IMR-90 (cell line): ENCODE data around the gene STK36. TPM values are rescaled to one million over a fixed set of nuclear protein-coding genes. Genes with fewer than 3 reads are reported as not detected.

Experiments
- ATAC-seq: fragments of 200-7000 bp; cut with Tn5 transposase; 2 replicates; pipeline ENCODE4 v1.9.1; 2020; ENCODE audit warnings: low read depth, mild to moderate bottlenecking, moderate library complexity
- BruUV-seq: library from RNA; stranded (reverse); fragments of 400-500 nt; replicated peaks from 2 replicates; lab custom pipeline; 2021; lab: Mats Ljungman, UMichigan
- CTCF ChIA-PET: fragments of 300-600 bp; formaldehyde crosslinking; extraction: SDS; loops from one replicate; lab custom pipeline; 2021; ENCODE audit warnings: antibody characterized with exemption; lab: Yijun Ruan, JAX
- POLR2A ChIA-PET: fragments of 300-600 bp; sonication (Branson Sonifier 250); formaldehyde crosslinking; loops from one replicate; lab custom pipeline; 2022; ENCODE audit warnings: antibody characterized with exemption; ENCODE audit not compliant: unreplicated experiment; lab: Charles Lee
- DNase-seq: peaks from one replicate; pipeline ENCODE4 v3.0.0; 2013
- H2AFZ ChIP-seq: replicated peaks from 2 replicates; pipeline ENCODE3; 2013; ENCODE audit warnings: low read length, mild to moderate bottlenecking; ENCODE audit not compliant: poor library complexity
- H2AK5ac ChIP-seq: 2 replicates; pipeline ENCODE4 v1.6.1; 2013; ENCODE audit warnings: low read depth, low read length, inconsistent platforms
- H2AK9ac ChIP-seq: replicated peaks from 2 replicates; pipeline ENCODE3; 2013; ENCODE audit warnings: mild to moderate bottlenecking, low read depth, low read length, moderate library complexity; ENCODE audit not compliant: poor library complexity
- H2BK120ac ChIP-seq: 2 replicates; pipeline ENCODE4 v1.6.1; 2013; ENCODE audit warnings: low read depth, low read length, inconsistent platforms
- H2BK15ac ChIP-seq: 3 replicates; pipeline ENCODE4 v1.6.1; 2013; ENCODE audit warnings: low read depth, low read length, inconsistent platforms
- H2BK20ac ChIP-seq: 2 replicates; pipeline ENCODE4 v1.6.1; 2013; ENCODE audit warnings: low read depth, mild to moderate bottlenecking, inconsistent platforms, low read length, moderate library complexity
- H2BK5ac ChIP-seq: 2 replicates; pipeline ENCODE4 v1.6.1; 2013; ENCODE audit warnings: mild to moderate bottlenecking, low read depth, low read length, inconsistent platforms; ENCODE audit not compliant: poor library complexity, severe bottlenecking
- H3K14ac ChIP-seq: replicated peaks from 2 replicates; pipeline ENCODE4 v1.6.1; 2013; ENCODE audit warnings: low read depth, low read length, inconsistent platforms
- H3K18ac ChIP-seq: 2 replicates; pipeline ENCODE4 v1.6.1; 2013; ENCODE audit warnings: low read depth, low read length, control low read depth
- H3K23ac ChIP-seq: 2 replicates; pipeline ENCODE4 v1.6.1; 2013; ENCODE audit warnings: low read depth, low read length, inconsistent platforms
- H3K27ac ChIP-seq: 2 replicates; pipeline ENCODE4 v1.5.1; 2013; ENCODE audit warnings: mild to moderate bottlenecking, control low read depth, low read length; ENCODE audit not compliant: insufficient read depth
- H3K27me3 ChIP-seq: 2 replicates; pipeline ENCODE4 v1.6.1; 2013; ENCODE audit warnings: low read length; ENCODE audit not compliant: control insufficient read depth, insufficient read depth
- H3K36me3 ChIP-seq: 2 replicates; pipeline ENCODE4 v1.6.1; 2013; ENCODE audit warnings: low read length, mixed read lengths; ENCODE audit not compliant: control insufficient read depth, insufficient read depth
- H3K4ac ChIP-seq: 2 replicates; pipeline ENCODE4 v1.6.1; 2013; ENCODE audit warnings: low read depth, low read length, inconsistent platforms
- H3K4me1 ChIP-seq: 2 replicates; pipeline ENCODE4 v1.6.1; 2013; ENCODE audit warnings: low read length, mixed read lengths; ENCODE audit not compliant: control insufficient read depth, insufficient read depth
- H3K4me2 ChIP-seq: 2 replicates; pipeline ENCODE4 v1.6.1; 2013; ENCODE audit warnings: low read depth, mild to moderate bottlenecking, control low read depth, low read length, moderate library complexity
- H3K4me3 ChIP-seq: 2 replicates; pipeline ENCODE4 v1.5.1; 2013; ENCODE audit warnings: low read depth, mild to moderate bottlenecking, control low read depth, low read length, moderate library complexity; ENCODE audit not compliant: insufficient read depth
- H3K56ac ChIP-seq: 2 replicates; pipeline ENCODE4 v1.6.1; 2013; ENCODE audit warnings: low read length, inconsistent platforms; ENCODE audit not compliant: insufficient read depth; ENCODE audit errors: extremely low read depth
- H3K79me1 ChIP-seq, 2 experiments: 2 replicates each; pipeline ENCODE4 v1.6.1; 2013; ENCODE audit warnings: low read length in 2 of 2, inconsistent platforms in 1 of 2, low read depth in 1 of 2
- H3K9ac ChIP-seq: 2 replicates; pipeline ENCODE4 v1.6.1; 2013; ENCODE audit warnings: low read depth, low read length, control low read depth
- H3K9me1 ChIP-seq: 2 replicates; pipeline ENCODE4 v1.6.1; 2013; ENCODE audit warnings: low read length, inconsistent platforms; ENCODE audit not compliant: insufficient read depth
- H3K9me3 ChIP-seq: 2 replicates; pipeline ENCODE4 v1.6.1; 2013; ENCODE audit warnings: low read length; ENCODE audit not compliant: control insufficient read depth, insufficient read depth
- H4K20me1 ChIP-seq: 2 replicates; pipeline ENCODE4 v1.6.1; 2013; ENCODE audit warnings: low read length, inconsistent platforms; ENCODE audit not compliant: insufficient read depth
- H4K5ac ChIP-seq: 2 replicates; pipeline ENCODE4 v1.6.1; 2013; ENCODE audit warnings: mild to moderate bottlenecking, low read depth, low read length, control low read depth
- H4K8ac ChIP-seq, 2 experiments: 2 replicates each; pipeline ENCODE4 v1.6.1; 2013; ENCODE audit warnings: low read depth in 2 of 2, low read length in 2 of 2, control low read depth in 1 of 2, inconsistent platforms in 1 of 2
- H4K91ac ChIP-seq: 2 replicates; pipeline ENCODE4 v1.6.1; 2013; ENCODE audit warnings: low read depth, low read length, inconsistent platforms; ENCODE audit not compliant: insufficient read depth
- CEBPB ChIP-seq: IDR thresholded peaks from 2 replicates; pipeline ENCODE4 v1.6.1; 2012; ENCODE audit warnings: low read depth, low read length, improper control_type of control experiment
- FOS ChIP-seq: fragments of 150-350 bp; IDR thresholded peaks from 2 replicates; pipeline ENCODE4 v1.6.1; 2016; ENCODE audit warnings: low read depth, low read length
- MAZ ChIP-seq: IDR thresholded peaks from 2 replicates; pipeline ENCODE4 v1.6.1; 2012; ENCODE audit warnings: low read depth, mild to moderate bottlenecking, low read length, improper control_type of control experiment, moderate library complexity, borderline replicate concordance
- RAD21 ChIP-seq: IDR thresholded peaks from 2 replicates; pipeline ENCODE4 v1.6.1; 2012; ENCODE audit warnings: low read length, improper control_type of control experiment
- RFX5 ChIP-seq: IDR thresholded peaks from 2 replicates; pipeline ENCODE4 v1.8.0; 2012; ENCODE audit warnings: low read depth, mild to moderate bottlenecking, low read length, moderate library complexity
- SMC3 ChIP-seq: fragments of 150-350 bp; IDR thresholded peaks from 2 replicates; pipeline ENCODE4 v1.6.1; 2016; ENCODE audit warnings: low read depth, mild to moderate bottlenecking, antibody characterized with exemption, low read length, moderate library complexity
- WGBS, 2 experiments: methylation state at CpG; one replicate each; pipeline versions ENCODE4 v1.1.5 to v1.1.7; 2013; ENCODE audit warnings: missing lambda C conversion rate in 2 of 2; ENCODE audit not compliant: insufficient read length in 1 of 2; ENCODE audit errors: extremely low coverage in 2 of 2; 5-methylcytosine and 5-hydroxymethylcytosine counted together
- dilution Hi-C: fragments of 300-500 bp; cut with HindIII; formaldehyde crosslinking; loops from one replicate; pipeline ENCODE4 v1.14.3; 2018; ENCODE audit warnings: low sequenced_read_pairs; ENCODE audit not compliant: unreplicated experiment
- in situ Hi-C: fragments of 300-500 bp; cut with MboI; formaldehyde crosslinking; loops from 3 replicates; pipeline ENCODE4 v1.14.3; 2019; ENCODE audit warnings: low sequenced_read_pairs, inconsistent platforms, mixed read lengths
- intact Hi-C: fragments of 100-400 bp; cut with micrococcal nuclease; formaldehyde crosslinking; loops from 2 replicates; pipeline ENCODE4 v1.10.0; 2022
- polyA plus RNA-seq, 3 experiments: library from polyadenylated mRNA; depleted of rRNA; stranded (reverse); fragments of >200 nt; gene quantifications; 2 replicates each; pipeline ENCODE4 v1.2.3, GENCODE V29; 2012; ENCODE audit warnings: low replicate concordance in 1 of 3
- total RNA-seq: library from RNA; depleted of rRNA; stranded (reverse); fragments of >200 nt; gene quantifications from 2 replicates; pipeline ENCODE4 v1.2.3, GENCODE V29; 2012
- TF ChIP-seq, protein P1 (sequence below): fragments of 150-350 bp; IDR thresholded peaks from 2 replicates; pipeline ENCODE4 v1.6.1; 2016; ENCODE audit warnings: low read depth, mild to moderate bottlenecking, low read length, moderate library complexity, borderline replicate concordance
- TF ChIP-seq, protein P2 (sequence below): conservative IDR thresholded peaks from 2 replicates; pipeline ENCODE4 v1.5.1; 2012; ENCODE audit warnings: mild to moderate bottlenecking, low read depth, low read length, improper control_type of control experiment

The STK36 gene
- total and polyA plus RNA-seq, 2 of the 4 experiments (the other 2 are of a cell fraction): 17.6 to 44.5 TPM

DNA sequence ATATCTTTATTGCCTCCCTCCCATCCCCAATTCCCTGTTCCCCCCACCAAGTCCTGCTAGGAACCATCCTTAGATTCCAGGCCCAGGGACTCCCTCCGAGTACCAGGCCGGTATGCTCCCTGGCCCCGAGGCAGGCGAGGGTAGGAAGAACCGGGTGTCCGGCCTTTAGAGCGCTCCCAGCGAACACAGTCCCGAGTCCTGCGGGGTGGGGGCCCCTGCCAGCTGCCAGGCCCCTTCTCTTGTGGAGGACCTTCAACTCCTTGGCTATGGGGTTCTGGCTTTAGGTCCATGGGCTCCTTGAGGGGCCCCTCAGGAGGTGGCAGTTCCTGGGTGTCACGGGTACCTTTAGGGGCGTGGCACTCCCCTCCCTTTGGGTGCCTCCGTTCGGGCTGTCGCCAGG lies 8.0 kb upstream of the STK36 start:
- CTCF ChIA-PET: no interaction called here

More for the DNA sequence above, 8.0 kb upstream of the STK36 start:
- Histone ChIP-seq H3K27me3 (no peaks in the 10 kb centered on the region), H2BK15ac (no peak overlapping the region), H4K8ac (no peak overlapping the region), H3K18ac (no peak overlapping the region), H3K14ac (no peak overlapping the region), H2BK20ac (no peak overlapping the region), H3K36me3 (peaks cover 57% of the 10 kb centered on the region), H3K9me1 (peaks cover 8% of the 10 kb centered on the region; the same call in 1 of the 2 replicates), H3K23ac (no peak overlapping the region), H3K9me3 (no peaks in the 10 kb centered on the region), H4K5ac (no peak overlapping the region), H2AK9ac (no peak overlapping the region), H2BK5ac (no peak overlapping the region), H3K4me3 (no peak overlapping the region), H2BK120ac (no peak overlapping the region), H3K56ac (no peak overlapping the region), H3K79me1 (peaks cover 33 to 34% of the 10 kb centered on the region in 2 experiments), H3K4me1 (peaks cover 3% of the 10 kb centered on the region; the same call in 1 of the 2 replicates), H2AK5ac (no peak overlapping the region), H3K4ac (no peak overlapping the region), H4K91ac (no peak overlapping the region), H3K27ac (no peak overlapping the region), H2AFZ (no peak overlapping the region), H4K20me1 (peaks cover 2% of the 10 kb centered on the region; the same call in 1 of the 2 replicates), H3K9ac (no peak overlapping the region), H3K4me2 (no peak overlapping the region)
- in situ Hi-C loops (no loop called here), dilution Hi-C loops (no loop called here), intact Hi-C loops (no loop called here)
- ATAC-seq (no peak), DNase-seq (no peak)
- 97% methylated on average over 5 of the region's 15 CpGs; no CpG with 5 or more reads in 1 of the 2 experiments for WGBS, 2 experiments
- TF ChIP-seq RAD21 (no peak), SMC3 (no peak), FOS (no peak), RFX5 (no peak), MAZ (no peak), CEBPB (no peak)
- TF ChIP-seq, protein P1, sequence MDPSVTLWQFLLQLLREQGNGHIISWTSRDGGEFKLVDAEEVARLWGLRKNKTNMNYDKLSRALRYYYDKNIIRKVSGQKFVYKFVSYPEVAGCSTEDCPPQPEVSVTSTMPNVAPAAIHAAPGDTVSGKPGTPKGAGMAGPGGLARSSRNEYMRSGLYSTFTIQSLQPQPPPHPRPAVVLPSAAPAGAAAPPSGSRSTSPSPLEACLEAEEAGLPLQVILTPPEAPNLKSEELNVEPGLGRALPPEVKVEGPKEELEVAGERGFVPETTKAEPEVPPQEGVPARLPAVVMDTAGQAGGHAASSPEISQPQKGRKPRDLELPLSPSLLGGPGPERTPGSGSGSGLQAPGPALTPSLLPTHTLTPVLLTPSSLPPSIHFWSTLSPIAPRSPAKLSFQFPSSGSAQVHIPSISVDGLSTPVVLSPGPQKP: no peak
- TF ChIP-seq, protein P2, sequence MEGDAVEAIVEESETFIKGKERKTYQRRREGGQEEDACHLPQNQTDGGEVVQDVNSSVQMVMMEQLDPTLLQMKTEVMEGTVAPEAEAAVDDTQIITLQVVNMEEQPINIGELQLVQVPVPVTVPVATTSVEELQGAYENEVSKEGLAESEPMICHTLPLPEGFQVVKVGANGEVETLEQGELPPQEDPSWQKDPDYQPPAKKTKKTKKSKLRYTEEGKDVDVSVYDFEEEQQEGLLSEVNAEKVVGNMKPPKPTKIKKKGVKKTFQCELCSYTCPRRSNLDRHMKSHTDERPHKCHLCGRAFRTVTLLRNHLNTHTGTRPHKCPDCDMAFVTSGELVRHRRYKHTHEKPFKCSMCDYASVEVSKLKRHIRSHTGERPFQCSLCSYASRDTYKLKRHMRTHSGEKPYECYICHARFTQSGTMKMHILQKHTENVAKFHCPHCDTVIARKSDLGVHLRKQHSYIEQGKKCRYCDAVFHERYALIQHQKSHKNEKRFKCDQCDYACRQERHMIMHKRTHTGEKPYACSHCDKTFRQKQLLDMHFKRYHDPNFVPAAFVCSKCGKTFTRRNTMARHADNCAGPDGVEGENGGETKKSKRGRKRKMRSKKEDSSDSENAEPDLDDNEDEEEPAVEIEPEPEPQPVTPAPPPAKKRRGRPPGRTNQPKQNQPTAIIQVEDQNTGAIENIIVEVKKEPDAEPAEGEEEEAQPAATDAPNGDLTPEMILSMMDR: no peak
- BruUV-seq: no TSS peak
- POLR2A ChIA-PET: no interaction called here
